ENCODE results near the gene ZNF234.

ZNF234 gene

GRCh38 chr19:44176590-44176989 is 35.2 kb downstream of the ZNF234 start:
- TF ChIP-seq, protein P1, sequence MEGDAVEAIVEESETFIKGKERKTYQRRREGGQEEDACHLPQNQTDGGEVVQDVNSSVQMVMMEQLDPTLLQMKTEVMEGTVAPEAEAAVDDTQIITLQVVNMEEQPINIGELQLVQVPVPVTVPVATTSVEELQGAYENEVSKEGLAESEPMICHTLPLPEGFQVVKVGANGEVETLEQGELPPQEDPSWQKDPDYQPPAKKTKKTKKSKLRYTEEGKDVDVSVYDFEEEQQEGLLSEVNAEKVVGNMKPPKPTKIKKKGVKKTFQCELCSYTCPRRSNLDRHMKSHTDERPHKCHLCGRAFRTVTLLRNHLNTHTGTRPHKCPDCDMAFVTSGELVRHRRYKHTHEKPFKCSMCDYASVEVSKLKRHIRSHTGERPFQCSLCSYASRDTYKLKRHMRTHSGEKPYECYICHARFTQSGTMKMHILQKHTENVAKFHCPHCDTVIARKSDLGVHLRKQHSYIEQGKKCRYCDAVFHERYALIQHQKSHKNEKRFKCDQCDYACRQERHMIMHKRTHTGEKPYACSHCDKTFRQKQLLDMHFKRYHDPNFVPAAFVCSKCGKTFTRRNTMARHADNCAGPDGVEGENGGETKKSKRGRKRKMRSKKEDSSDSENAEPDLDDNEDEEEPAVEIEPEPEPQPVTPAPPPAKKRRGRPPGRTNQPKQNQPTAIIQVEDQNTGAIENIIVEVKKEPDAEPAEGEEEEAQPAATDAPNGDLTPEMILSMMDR (IDR thresholded peaks at IDR 0.05; ENCODE audit: poor library complexity, severe bottlenecking) = no peak
- H3K4me1 ChIP-seq (ENCODE audit: insufficient read depth, poor library complexity, severe bottlenecking) = no peaks in the 10 kb centered on the region
- ATAC-seq (ENCODE audit: low read depth) (no peak), DNase-seq (ENCODE audit: low spot score) (no peak)
- no peak overlapping the region for H3K4me3 ChIP-seq (ENCODE audit: severe bottlenecking)
- H3K27ac ChIP-seq (ENCODE audit: poor library complexity, severe bottlenecking) = no peak overlapping the region
- peaks cover 54% of the 10 kb centered on the region for H3K36me3 ChIP-seq (ENCODE audit: low read depth)
- H3K27me3 ChIP-seq (ENCODE audit: insufficient read depth, poor library complexity, severe bottlenecking) = no peaks in the 10 kb centered on the region
- peaks cover 12% of the 10 kb centered on the region for H3K9me3 ChIP-seq (ENCODE audit: severe bottlenecking)

DNA sequence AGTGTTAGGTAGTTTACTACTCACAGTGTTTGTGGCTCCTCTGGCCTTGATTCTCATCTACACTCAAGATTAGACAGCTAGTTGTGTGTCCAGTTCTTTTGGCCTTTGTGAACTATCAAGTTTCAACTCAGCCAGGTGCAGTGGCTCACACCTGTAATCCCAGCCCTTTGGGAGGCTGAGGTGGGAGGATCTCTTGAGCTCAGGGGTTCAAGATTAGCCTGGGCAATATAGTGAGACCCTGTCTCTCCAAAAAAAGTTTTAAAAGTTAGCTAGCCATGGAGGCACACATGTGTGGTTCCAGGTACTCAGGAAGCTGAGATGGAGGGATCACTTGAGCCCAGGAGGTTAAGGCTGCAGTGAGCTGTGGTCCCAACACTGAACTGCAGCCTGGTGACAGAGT is 39.6 kb downstream of the ZNF234 start:
- no peak overlapping the region for H3K27ac ChIP-seq (ENCODE audit: poor library complexity, severe bottlenecking)
- DNase-seq (ENCODE audit: low spot score) = no peak
- TF ChIP-seq, protein P1 (IDR thresholded peaks at IDR 0.05; ENCODE audit: poor library complexity, severe bottlenecking) = no peak
- no peak for ATAC-seq (ENCODE audit: low read depth)
- H3K4me1 ChIP-seq (ENCODE audit: insufficient read depth, poor library complexity, severe bottlenecking) = no peaks in the 10 kb centered on the region
- H3K4me3 ChIP-seq (ENCODE audit: severe bottlenecking) = no peak overlapping the region
- H3K9me3 ChIP-seq (ENCODE audit: severe bottlenecking) = peaks cover 9% of the 10 kb centered on the region
- no peaks in the 10 kb centered on the region for H3K27me3 ChIP-seq (ENCODE audit: insufficient read depth, poor library complexity, severe bottlenecking)
- peaks cover 10% of the 10 kb centered on the region for H3K36me3 ChIP-seq (ENCODE audit: low read depth)

DNA sequence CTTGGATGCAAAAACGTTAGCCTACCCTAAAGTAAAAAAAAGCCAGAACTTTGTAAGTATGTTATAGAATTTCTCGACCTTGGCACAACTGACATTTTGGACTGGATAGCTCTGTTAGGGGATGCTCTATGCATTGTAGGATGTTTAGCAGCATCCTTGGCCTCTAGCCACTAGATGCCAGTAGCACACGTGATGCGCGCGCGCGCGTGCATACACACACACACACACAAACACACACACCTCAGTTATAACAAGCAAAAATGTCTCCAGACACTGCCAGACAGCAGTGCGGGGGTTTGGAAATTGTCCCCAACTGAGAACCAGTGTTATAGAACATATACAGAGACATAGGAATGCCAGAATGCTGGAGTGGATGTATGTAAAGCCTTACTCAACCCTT is 40.8 kb downstream of the ZNF234 start:
- H3K36me3 ChIP-seq (ENCODE audit: low read depth) = no peaks in the 10 kb centered on the region
- ATAC-seq (ENCODE audit: low read depth) (no peak), DNase-seq (ENCODE audit: low spot score) (no peak)
- no peak overlapping the region for H3K4me3 ChIP-seq (ENCODE audit: severe bottlenecking)
- H3K9me3 ChIP-seq (ENCODE audit: severe bottlenecking) = peaks cover 4% of the 10 kb centered on the region
- H3K27ac ChIP-seq (ENCODE audit: poor library complexity, severe bottlenecking) = no peak overlapping the region
- TF ChIP-seq, protein P1 (IDR thresholded peaks at IDR 0.05; ENCODE audit: poor library complexity, severe bottlenecking) = no peak
- no peaks in the 10 kb centered on the region for H3K4me1 ChIP-seq (ENCODE audit: insufficient read depth, poor library complexity, severe bottlenecking)
- H3K27me3 ChIP-seq (ENCODE audit: insufficient read depth, poor library complexity, severe bottlenecking) = no peaks in the 10 kb centered on the region

DNA sequence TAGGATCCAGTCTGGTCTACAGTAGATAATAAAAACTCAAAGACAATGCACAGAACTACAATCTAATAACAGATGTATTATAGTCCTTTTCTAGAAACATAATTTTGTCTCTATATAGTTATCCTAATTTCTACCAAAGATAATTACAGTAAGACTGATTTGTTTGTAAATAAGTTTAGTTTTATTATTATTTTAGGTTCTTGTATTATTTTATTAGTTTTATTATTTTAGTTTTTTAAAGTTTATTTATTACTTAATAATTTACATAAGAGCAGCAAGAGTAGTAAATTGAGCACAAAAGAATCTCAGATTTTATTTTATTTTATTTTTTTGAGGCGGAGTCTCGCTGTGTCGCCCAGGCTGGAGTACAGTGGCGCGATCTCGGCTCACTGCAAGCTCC is 48.7 kb downstream of the ZNF234 start:
- H3K27me3 ChIP-seq (ENCODE audit: insufficient read depth, poor library complexity, severe bottlenecking) = no peaks in the 10 kb centered on the region
- no peaks in the 10 kb centered on the region for H3K9me3 ChIP-seq (ENCODE audit: severe bottlenecking)
- DNase-seq (ENCODE audit: low spot score) (no peak), ATAC-seq (ENCODE audit: low read depth) (no peak)
- TF ChIP-seq, protein P1 (IDR thresholded peaks at IDR 0.05; ENCODE audit: poor library complexity, severe bottlenecking) = no peak
- no peaks in the 10 kb centered on the region for H3K4me1 ChIP-seq (ENCODE audit: insufficient read depth, poor library complexity, severe bottlenecking)
- H3K4me3 ChIP-seq (ENCODE audit: severe bottlenecking) = no peak overlapping the region
- H3K36me3 ChIP-seq (ENCODE audit: low read depth) = no peaks in the 10 kb centered on the region
- H3K27ac ChIP-seq (ENCODE audit: poor library complexity, severe bottlenecking) = no peak overlapping the region

DNA sequence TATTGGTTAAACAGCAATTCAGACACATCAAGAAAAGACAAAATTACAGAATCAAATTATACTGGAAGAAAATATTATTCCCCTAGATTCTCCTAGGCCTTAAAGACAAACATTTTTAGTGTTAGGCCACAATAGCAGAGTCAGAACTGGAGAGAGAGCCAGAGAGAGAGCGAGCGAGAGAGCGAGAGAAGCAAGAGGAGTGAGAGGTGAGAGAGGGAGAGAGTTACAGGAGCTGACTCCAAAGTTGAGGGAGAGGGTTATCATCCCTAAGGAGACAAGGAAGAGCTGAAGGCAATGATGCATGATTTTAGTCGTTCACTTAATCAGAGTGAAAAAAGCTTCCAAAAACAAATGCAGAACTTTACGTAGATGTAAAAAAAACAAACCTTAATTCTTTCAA is 50.8 kb downstream of the ZNF234 start:
- no peaks in the 10 kb centered on the region for H3K27me3 ChIP-seq (ENCODE audit: insufficient read depth, poor library complexity, severe bottlenecking)
- DNase-seq (ENCODE audit: low spot score) = no peak
- H3K9me3 ChIP-seq (ENCODE audit: severe bottlenecking) = no peaks in the 10 kb centered on the region
- H3K27ac ChIP-seq (ENCODE audit: poor library complexity, severe bottlenecking) = no peak overlapping the region
- H3K4me1 ChIP-seq (ENCODE audit: insufficient read depth, poor library complexity, severe bottlenecking) = no peaks in the 10 kb centered on the region
- no peaks in the 10 kb centered on the region for H3K36me3 ChIP-seq (ENCODE audit: low read depth)
- TF ChIP-seq, protein P1 (IDR thresholded peaks at IDR 0.05; ENCODE audit: poor library complexity, severe bottlenecking) = no peak
- ATAC-seq (ENCODE audit: low read depth) = no peak
- no peak overlapping the region for H3K4me3 ChIP-seq (ENCODE audit: severe bottlenecking)
